Pulmonary artery endothelial cell (primary cell): ENCODE data around the gene NKX6-1. TPM values are rescaled to one million over a fixed set of nuclear protein-coding genes. Genes with fewer than 3 reads are reported as not detected.

Experiments
- DNase-seq: peaks from one replicate; pipeline ENCODE4 v3.0.0-alpha.2; 2011; ENCODE audit warnings: low read depth, low spot score
- total RNA-seq: library from RNA; depleted of rRNA; stranded (reverse); fragments of >200 nt; gene quantifications from 2 replicates; pipeline ENCODE4 v1.2.3, GENCODE V29; 2014

NKX6-1 gene
- total RNA-seq, 1 donor from 2014 or later: not detected

DNA sequence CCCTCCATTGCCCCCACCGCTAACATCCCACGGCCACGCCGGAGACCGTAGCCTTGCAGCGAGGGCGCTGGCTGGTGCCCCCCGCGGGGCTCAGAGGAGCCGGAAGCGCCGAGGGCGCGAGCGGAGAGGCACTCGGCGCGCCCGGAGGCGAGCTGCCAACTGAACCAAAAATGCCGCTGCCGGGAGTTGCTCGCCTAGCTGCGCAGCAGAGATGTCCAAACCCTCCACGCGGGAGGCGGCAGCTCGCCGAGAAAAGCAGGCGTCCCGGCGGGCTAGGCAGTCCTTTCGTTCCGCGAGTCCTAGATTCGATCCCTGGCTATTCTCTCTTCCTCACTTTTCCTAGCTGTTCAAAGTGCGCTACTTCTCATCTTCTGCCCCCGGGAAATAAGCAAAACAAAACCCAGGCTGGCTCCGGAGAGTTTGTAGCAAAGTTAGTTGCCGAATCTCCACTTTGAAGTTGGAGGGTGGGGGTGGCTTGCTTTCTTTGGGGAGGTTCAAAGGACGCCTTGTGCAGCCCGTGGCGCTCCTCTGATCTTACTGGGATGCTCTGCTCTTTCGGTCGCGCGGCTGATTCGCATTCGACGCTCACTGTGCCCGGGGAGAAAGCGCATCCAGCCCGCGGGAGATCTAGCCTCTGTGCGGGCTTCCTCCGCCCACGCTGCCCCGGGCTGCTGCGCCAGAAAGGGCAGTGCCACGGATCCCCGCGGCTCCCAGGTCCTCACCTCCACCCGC is 723 bp downstream of the NKX6-1 start:
- DNase-seq: no peak

DNA sequence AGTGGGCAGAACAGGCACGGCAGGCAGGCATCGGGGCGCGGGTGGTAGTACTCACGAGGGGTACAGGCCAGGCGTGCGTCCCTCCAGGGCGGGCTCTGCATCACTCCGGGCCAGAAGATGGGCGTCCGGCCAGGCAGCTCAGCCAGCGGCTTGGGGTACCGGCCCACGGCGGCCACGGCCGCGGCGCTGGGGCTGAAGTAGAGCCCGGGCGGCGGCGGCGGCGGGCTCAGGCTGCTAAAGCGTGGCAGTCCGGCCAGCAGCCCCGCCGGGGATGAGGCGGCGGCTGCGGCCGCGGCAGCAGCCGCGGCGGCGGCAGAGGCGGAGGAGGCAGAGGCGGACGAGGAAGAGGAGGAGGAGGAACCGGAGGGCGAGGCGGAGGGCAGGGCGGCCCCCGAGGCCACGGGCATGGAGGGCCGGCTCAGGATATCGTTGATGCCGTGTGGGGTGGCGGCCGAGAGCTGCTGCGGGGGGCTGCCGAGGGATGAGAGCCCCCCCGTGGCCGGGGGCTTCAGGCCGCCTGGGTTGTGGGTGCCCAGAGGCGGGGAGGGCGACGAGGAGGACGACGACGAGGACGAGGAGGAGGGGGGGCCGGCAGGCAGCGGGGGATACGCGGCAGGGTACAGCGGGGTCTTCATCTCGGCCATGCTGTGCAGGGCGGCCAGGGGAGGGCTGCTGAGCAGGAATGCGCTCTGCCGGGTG is 1.4 kb downstream of the NKX6-1 start:
- DNase-seq: no peak

DNA sequence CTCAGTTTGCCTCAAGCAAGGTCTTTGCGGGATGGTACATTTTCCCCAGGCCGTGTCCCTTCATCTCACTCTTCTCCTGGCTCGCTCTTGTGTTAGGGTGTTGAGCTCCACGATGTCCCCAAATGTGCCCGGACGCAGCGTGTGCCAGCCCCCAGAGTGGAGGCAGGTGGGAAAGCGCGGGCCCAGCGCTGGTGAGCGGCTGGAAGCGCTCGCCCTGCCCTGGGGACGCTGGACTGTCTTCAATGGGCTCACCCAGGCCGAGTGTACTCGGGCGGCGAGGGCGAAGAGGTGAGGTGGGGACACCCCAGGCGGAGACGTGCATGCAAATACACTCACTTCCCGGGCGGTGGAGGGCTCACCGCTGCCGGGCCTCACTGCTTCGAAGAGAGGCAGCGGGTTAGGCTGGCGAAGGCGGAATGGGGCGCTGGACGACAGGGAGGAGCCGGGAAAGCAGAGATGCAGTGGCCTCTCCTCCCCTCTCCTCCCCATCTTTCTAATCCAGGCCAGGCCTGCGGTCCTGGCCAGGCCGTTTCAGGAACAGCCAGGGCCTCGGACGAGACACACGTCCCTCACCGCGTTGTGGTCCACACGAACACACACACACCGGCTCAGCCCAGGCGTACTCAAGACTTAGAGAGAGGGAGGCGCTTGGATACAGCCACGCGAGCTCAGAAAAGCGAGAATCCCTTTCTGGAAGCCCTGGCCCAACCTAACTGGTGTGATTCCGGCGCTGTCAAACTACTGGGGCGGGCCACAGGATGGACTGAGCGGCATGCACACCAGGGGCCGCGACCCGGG is 2.2 kb downstream of the NKX6-1 start:
- DNase-seq: no peak

DNA sequence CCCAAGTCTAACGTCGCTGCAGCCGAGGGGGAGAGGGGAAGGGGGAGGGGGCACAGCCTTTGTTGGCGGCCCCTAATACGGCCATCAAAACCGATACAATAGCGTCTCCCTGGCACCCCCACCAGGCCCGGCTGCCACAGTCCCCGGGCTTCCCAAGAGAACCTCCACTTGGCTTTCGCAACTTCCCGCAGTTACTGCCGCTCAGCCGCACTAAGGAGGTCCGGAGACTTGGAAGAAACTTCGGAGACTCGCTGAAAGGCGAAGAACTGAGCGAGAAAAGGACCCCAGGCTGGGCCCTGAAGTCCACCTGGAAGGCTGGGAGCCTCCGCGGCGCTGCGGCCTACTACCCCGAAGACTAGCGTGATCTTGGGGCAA is 2.8 kb downstream of the NKX6-1 start:
- DNase-seq: no peak

DNA sequence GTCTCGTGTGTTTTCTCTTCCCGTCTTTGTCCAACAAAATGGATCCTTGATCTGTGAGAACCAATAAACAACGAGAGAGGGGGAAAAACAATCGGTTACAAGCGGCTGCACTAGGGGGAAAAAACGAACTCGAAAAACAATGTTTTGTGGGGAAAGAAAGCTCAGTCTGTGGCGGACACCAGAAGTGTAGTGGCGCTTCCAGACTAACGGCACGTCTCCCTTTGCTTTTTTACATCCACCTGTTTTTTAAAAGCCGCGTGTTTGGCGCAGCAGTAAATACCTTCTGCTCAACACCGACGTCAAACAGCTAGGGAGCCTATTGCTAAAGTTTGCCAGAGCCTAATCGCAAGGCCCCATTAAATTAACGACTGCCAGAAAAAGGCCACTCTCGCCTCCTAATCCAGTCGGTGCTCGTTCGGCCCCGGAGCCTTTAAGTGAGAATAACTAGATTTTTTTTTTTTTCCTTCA is 3.3 kb downstream of the NKX6-1 start:
- DNase-seq: no peak

DNA sequence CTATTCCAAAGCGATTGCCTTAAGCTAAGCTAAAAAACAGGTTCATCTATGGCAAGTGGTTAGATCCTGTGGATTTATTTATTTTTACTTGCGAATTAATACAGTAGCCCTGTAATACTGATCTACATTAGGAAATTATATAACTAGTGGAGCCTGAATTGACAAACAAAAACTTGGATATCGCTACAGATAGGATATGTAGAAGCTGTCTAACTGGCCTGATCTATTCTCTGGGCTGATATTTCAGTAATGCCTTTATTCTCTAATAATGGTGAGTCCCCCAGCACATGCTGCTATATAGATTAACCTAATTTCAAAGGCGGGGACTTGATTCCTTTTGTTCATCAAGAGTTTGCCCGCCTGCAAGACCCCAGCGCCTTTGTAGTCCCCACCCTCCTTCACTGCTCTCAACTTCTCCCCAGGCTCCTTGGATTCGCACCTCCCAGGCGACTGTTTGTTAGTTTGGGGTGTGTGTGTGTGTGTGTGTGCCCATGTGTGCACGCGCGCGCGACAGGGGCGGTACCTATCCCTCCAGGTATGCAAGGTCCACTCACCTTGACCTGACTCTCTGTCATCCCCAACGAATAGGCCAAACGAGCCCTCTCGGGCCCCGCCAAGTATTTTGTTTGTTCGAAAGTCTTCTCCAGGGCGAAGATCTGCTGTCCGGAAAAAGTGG is 3.8 kb downstream of the NKX6-1 start:
- DNase-seq: no peak

DNA sequence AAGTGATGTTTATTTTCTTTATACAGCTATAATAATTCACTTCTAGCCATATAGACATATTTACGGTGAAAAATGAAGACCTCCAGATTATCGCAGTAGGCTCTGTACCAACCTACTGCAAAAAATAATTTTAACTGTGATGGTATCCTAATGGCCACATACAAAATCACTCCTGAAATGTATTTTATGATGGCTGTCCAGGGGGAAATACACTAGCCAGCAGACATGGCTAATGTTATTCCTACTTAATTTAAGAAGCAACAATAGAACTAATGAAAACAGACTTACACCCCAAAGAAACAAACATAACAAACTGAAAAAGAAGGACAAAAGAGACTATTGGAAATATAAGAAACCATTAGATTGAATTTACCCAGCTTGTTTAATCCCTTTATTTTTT is 4.6 kb downstream of the NKX6-1 start:
- no peak for DNase-seq

DNA sequence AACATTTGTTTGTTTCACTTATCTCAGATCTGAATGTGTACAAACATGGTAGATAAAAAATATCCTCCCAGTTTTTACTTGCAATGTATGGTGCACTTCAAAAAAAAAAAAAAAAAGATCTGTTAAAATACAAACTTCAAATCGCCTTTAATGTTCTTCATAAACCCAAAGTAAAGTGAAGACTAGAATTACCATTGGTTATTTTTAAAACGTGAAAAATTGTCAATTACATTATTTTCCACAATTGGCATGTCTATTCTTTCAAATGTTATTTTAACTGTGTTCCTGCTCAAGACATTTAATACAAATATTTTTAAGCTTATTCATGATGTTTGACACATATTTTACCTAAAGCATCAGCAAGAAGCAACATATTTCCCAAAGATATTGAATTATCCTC is 5.0 kb downstream of the NKX6-1 start:
- DNase-seq: no peak

DNA sequence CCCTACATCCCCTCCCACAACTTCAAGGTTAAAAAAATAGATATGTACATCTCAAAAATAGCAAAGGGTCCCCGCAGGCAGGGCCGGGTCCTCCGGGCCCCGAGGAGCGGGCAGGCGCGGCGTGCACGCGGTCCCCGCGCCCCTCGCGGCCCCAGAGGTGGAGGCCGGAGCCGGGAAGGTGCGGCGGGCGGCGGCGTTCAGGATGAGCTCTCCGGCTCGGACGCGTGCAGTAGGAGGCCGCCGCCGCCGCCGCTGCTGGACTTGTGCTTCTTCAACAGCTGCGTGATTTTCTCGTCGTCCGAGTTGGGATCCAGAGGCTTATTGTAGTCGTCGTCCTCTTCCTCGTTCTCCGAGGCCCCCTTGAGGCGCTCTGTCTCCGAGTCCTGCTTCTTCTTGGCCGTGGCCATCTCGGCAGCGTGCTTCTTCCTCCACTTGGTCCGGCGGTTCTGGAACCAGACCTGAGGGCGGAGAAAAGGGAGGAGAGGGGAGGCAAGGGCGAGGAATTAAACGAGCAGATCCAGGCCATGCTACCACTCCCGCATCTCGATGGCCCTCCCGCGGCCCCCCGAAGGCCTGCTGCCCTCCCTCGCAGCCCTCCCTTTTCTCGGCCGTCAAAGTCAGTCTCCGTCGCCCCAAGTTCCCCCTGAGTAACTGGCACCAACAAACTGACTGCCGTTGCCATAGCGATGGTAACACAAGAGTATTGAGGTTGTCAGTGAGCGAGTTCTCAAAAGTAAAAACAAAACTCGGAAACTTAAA is 5.8 kb downstream of the NKX6-1 start:
- DNase-seq: no peak

DNA sequence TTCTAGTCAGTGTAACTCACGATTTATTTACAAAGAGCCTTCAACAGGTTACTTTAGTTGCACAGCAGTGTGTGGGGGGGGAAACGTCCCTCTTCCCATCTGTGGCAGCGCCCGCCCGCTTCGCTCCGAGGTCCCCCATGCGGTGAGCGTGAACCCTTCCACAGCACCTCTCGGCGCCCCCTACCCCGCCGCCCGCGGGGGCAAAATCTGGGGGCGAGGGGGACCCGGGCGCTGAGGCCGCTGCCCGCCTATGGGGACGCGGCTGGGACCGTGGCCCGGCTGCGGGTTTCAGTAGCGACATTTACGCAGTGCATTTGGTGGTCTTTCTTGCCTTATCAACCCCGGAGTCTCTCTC is 6.4 kb downstream of the NKX6-1 start:
- no peak for DNase-seq

DNA sequence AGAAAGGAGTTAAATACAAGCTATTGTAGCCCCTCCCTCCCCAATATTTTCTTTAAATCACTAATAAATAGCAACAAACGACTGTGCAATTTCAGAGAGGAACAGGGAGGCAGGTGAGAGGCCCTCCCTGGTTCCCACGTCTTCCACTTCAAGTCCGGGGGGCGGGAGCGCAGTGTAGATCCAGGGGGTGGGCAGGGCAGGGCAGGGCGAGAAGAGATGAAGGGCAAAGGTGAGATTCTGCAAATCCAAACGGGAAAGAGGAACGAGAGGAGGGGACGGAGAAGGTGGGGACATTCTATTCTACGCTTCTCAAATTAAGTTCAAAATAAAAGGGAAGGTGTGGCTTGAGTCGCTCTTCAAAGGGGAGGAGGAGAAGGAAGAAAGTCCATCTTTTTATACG is 6.8 kb downstream of the NKX6-1 start:
- DNase-seq: no peak

DNA sequence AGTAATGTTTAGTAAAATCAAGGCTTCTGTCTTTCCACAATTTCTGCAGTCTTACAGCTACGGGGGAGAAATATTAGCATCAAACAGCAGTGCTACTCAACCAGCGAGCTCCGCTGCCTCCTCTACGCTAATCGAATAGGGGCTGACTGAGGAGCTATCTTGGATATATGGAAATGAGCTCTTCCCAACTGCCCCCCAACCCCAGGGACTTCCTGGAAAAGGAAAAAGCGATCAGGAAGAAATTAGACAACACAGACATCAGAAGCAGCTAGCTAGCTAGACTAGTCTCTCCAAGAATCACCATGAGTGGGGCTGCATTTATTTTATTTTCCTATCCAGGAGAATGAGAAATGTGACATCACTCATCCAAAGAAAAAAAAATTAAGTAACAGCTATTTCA is 7.6 kb downstream of the NKX6-1 start:
- no peak for DNase-seq

DNA sequence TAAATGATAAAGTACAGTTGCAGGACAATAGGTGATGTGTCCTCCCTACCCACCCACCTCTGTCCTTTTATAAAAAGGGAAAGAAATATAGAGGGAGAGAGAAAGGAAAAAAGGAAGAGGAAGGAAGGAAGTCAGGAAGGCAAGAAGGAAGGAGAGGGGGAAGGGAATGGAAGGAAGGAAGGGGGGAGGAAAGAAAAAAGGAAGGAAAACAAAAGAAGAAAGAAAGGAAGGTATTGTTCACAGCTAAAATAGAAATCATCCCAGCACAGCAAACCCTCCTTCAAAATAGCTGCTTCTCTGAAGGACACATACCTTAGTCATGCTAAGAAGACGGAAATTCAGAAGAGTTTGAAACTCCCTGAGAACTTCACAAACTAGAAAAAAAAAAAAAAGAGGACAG is 8.4 kb downstream of the NKX6-1 start:
- DNase-seq: no peak

DNA sequence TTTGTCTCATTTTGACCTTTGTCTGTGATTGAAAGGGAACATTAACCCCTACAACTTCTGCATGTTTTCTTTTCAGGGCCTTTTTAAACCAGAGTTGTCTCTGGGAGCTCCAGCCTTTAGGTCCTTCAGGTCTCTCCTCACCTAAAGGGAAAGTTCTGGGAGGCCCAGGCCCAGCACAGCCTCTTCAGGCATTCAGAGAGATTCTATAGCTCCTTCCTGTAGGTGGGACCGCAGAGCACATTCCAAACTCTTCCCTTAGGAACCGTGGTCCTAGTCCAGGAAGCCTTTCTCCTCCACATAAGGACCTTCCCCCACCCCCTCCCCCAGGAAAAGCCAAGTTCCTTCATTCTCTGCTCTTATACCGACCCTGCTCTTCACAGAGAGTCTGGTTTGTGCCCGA is 14.9 kb downstream of the NKX6-1 start:
- no peak for DNase-seq

DNA sequence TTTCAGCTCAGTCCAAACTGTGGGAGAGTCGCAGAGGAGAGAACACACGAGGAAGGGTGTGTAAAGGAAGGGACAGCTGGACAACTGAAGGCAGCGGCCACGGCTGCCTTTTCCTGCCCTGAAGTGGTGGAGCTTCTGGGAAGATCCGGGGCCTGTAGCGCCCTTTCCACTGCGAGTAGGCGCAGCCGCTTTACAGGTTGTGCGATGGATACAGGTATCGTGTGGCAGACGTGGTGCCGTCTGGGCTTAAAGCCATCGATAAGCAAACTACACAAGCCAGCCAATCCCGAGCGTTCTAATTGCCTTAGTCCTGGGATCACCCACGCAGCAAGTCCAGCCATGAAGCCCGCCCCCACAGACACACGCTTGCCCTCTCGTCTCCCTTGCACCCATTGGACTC is 15.4 kb downstream of the NKX6-1 start:
- no peak for DNase-seq

DNA sequence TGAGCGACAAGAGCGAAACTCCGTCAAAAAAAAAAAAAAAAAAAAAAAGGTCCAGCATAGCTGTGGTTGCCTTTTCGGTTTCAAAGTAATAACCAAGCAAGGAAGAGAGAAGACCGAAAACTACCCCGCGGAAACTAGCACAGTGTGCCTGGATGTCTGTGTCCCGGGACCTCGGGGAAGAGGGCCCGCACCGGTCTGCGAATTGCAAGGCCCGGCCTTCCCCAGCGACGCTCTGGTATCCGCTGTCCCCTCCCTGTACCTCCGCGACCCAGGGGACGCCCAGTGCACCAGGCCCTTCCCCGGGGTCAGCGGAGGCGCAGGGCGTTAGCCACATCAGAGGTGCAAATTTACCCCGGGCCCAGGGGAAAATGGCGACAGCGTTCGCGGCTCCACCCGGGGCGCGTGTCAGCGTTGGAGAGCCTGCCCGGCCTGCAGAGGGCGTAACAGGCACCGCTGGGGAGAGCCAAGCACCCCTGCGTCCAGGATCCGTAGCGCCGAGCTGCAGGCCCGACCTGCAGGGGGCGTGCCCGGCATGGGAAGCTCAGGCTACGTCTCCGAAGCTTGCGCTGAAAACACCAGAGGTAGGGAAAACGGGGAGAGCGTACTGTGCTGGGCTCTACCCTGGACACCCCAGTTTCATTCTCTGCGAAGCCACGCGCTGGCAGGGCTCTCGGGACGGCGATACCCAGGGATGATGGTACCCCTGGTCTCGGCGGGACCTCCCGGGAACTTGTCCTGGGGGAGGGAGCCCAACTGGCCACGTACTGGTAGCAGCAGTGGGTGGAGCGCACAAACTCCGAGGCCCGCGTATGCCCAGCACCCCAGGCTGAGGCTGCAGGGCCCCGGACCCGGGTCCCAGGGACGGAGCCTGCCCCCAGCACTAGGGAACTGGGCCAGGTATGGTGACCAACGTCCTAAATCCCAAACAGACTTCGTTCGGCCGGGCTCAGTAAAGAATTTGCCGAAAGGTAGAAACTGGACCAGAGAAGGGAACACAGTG is 16.2 kb downstream of the NKX6-1 start:
- no peak for DNase-seq

DNA sequence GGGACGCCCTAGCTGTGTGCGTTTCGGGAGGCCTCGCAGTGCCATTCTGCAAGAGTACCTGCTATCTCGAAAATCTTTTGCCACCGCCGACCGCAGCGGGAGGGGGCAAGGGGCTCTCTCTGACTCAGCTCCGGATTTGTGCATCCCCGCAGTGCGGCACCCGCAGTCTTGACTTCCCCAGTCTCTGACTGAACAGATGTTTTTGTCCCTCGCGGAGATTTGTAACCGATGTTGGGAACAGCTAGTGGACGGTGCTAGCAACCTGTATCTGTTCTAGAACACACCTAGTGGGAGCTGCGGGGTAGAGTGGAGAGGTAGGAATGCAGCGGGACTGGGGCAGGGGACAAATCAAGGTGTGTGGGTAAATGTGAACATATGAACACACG is 17.2 kb downstream of the NKX6-1 start:
- no peak for DNase-seq

DNA sequence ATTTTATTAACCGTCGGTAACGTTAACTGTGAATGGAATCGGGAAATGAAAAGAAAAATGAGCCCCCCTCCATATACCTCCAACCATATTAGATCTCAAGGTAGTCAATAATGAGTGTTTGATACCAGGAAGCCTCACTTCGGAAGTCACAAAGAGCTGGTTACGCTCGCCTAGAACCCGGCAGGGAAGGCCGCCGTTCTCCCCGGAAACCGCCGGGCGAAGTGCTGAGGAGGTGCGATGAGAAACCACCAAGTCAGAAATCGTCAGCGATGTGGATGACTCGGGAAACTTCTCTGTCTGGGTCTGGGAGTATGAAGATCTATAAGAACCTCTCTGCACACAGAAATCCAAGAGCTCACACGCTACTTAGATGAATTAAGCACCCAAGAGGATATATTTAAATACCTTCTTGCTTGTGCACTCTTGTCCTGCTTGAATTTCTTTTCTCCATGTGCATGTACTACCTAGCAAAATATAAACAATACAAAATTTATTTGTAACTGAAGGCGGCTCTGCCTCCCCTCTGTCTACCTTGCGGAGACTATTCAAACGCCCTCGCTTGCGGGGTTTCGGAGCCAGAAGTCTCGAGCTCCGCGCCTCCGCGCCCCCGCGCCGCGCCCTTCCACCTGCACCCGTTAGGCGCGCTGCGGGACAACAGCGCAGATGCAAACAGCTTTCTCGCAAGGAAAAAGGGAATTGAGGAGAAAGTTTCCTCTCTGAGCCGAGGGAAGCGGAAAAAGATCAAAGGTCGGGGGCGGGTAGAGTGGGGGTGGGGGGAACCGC is 17.8 kb downstream of the NKX6-1 start:
- DNase-seq: no peak

DNA sequence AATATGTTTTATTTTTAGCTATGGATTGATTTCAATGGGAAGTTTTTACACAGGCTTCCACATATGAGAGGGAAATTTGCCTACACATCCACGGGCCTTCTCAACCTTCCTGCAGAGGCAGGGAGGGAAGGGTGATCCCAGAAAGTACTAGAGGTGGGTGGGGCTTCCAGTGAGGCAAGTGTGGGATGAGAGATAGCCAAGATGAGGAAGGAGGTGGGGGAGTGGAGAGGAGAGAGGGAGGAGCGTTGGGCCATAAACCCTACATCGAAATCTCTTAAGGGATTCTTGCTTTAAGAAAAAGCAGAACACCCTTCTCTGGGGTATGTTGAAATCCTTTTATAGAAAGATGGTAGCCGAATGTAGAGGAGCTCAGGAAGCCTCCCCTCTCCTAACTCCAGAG is 19.0 kb downstream of the NKX6-1 start:
- DNase-seq: no peak
